Measurements from ENCODE around the gene EMSY.
"Not testable (repeated sequence)": the region's sequence is repeated elsewhere in the genome, so short reads cannot be mapped to it uniquely, and the experiment has no call there.

EMSY gene

DNA sequence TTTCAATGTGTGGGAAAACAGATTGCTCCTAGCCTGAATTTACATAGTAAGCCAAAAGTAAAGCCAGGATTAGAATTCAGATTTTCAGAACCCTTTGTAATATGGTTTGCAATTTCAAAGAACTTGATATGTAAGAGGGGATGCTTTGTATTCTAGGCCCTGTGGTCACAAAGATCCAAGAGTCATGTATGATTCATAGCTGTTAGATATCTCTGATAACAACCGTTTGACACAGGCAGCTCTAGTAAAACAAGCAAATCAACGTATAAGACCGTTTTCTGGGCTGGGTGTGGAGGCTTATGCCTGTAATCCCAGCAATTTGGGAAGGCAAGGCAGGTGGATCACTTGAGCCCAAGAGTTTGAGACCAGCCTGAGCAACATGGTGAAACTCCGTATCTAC lies 79.6 kb downstream of the EMSY start:
- no peak for DNase-seq (ENCODE audit: low spot score)

DNA sequence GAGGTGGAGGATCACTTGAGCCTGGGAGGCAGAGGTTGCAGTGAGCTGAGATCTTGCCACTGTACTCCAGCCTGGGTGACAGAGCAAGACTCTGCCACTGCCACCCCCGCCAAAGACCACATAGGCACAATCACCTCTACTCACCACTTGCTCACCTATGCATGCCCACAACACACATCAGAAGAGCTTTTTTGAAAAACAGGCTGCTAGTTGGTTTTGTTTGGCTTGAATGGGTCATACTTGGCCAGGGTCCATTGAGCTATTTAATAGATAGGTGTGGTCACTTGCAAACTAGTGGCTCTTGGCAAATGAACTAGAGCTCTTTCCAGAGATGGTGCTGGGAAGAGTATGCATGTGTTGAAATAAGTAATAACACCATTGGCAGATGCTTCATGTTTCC lies 80.1 kb downstream of the EMSY start:
- no peak for DNase-seq (ENCODE audit: low spot score)

DNA sequence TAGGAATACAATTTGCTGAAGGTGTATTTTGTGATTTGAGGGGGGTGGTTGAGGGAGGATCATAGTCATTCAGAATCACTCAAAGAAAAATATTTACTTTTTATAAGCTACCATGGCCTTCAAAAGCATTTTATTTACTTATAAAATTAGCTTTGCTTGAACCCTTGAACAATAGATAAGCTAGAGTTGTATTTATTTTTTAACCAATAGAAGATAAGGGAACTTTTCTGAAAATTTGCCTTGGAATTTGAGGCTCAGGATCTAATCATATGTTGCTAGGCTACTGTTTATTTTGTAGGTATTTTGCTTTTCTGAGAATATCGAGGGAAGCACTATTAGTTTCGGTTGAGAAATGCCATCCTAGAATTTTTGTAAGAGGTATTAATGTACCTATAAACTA lies 82.1 kb downstream of the EMSY start:
- no peak for DNase-seq (ENCODE audit: low spot score)

DNA sequence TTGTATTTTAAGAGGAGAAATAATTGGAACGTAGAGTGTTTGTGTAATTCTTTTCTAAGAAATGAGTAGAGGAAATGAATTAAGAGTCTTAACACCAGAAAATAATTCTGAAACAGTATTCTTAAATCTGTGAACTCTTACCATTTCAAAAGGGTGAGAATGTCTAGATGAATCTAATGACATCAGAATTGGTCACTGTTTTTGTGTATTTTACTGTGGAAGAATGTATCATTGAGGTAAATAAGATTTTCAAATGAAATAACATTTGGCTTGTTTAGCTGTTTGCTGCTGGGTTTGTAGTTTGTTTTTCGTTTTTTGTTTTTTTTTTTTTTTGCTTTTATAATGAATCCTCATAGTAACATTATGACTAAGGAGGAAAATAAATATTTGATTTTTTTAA lies 97.6 kb downstream of the EMSY start:
- DNase-seq (ENCODE audit: low spot score): no peak

DNA sequence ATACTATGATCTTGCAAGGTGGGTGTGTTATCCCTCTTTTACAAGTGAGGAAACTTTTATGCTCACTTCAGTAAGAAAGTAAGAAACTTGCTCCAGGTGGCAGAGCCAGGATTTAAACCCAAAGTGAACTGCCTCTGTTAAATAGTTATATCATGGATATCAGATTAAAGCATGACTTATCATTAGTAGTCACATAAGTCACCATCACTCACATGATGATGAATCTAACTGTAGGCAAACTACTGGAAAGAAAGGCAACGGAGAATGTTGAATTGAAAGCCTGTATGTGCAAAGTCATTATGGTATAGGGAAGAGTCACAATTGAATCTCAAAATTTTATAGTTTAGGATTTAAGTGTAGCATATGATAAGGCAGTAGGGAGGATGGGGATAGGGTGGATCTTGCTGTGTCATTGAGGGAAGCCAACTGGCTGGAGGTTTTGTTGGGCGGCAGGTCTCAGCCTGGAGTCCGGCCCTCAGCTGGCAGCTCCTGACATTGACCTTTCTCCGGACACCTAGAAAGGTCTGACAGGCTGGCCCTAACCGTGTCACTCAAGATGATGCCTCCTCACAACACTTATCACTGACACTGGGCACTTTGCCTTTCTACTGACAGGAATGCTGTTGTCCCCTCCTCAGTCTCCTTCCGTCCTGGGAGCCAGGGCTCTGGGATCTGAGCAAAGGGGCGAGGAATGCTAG lies 98.3 kb downstream of the EMSY start:
- DNase-seq (ENCODE audit: low spot score): no peak

DNA sequence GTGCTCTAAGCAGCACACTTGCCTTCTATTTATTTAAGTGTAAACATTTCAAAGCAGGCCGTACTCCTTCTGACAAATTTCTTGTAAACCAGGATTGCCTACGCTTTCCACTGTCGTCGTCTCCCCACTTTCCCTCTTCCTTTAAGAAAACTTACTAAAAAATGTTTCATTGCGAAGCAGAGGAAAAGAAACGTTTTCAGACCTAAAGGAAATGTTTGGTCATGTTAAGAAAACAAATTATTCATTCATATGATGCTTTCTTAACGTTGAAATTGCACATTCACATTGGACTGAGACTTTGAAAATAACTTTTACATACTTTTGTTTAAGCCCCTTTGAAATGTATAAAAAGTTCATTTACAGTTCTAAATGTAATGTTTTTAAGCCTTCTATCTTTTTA lies 106.0 kb downstream of the EMSY start:
- DNase-seq (ENCODE audit: low spot score): no peak

DNA sequence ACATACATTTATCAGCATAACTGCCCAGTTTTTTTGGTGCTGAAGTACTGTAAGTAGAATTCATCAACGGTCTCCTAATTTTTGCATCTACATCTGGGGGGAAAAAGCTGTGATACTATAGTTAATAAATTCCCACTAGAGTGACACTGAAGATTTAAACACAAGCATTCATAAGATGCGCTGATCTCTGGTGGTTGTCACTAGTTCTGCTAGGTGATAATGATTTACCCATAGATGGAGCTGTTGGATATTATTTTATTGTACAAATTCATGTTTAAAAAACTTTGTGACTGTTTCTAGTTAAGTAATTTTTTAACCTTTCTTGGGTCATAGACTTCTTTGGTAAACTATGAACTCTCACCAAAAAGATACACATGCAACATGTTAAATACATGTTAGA lies 106.6 kb downstream of the EMSY start:
- DNase-seq (ENCODE audit: low spot score): no peak

DNA sequence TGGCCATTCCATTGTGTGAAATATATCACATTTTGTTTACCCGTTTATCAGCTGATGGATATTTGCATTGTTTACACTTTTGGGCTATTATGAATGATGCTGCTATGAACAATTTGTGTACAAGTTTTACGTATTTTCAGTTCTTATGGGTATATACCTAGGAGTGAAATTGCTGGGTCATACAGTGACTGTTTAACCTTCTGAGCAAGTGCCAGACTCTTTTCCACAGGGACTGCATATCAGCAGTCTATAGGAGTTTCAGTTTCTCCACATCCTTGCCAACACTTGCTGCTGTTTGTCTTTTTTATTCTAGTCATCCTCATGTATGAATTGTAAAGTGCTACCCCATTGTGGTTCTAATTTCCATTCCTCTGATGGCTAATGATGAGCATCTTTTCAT lies 108.2 kb downstream of the EMSY start:
- DNase-seq (ENCODE audit: low spot score): no peak

DNA sequence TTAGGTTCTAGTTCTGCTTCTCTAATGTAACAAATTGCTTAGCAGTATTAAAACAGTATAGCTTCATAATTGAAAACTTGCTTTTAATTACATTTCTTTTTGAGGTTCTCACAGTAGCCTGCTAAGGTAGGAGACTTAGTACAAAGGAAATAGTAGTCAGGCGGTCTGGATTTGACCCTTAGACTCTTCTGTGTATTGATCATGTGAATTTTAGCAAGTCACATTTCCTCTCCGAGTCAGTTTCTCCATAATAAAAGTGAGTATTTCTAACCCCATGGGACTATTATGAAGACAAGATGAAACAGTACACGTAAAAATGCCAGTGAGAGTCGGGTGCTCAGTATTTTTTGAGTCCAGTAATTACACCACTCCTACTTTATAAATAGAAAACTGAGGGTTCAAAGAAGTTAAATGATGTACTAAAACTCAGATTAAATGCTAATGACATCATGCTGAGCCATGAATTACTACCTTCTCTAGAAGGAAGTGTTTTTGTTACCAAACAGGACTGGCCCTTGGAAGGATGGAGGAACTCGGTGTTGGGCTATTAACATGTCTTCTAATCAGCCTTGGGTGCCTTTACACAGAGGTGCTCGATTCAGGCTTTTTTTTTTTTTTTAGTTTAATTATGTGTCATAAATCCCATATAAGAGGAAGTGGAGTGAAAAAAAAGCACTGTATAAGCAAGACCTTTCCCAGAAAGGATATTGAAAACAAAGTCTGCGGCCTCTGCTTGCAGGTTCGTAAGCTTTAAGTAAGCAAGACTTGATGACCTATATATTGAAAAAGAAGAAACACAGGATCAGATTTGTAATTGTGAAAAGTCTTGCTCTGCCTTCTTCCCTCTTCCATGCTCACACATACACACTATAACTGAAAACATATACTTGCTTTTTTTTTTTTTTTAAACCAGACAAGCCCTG lies 109.0 kb downstream of the EMSY start:
- no peak for DNase-seq (ENCODE audit: low spot score)

DNA sequence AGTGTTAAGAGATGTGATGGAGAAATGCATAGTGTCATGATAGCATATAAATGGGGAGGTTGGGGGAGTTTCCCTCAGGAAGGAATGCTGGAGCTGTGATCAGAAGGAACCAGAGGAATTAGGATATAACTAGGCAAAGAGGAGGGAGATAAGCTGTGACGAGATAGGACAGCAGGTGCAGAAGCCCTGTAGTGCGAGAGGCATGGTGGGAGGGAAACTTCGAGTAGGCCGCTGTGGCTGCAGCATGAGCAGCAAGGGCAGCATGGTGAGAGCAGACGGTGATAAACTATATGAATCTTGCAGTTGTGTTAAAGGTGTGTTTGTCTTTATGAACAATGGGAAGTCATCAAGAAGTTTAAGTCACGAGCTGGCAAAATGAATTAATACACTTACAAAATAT lies 109.9 kb downstream of the EMSY start:
- no peak for DNase-seq (ENCODE audit: low spot score)

DNA sequence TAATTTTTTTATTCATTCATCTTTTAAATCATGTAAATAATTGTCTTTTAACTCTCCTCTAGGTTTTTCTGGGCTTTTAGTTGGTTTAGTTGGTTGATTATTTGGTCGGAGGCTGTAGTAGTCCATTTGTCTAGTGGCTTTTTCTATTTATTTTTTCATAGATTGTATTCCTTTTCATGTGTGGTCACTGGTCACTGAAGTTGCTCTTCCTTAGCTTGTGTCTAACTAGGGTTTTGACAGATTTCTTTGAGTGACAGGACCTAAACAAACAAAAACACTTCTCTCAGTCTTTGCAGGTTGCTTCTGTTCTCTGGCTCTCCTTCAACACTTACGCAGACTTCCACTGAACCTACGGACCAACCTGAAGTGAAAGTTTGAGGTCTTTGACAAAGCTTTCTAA lies 112.6 kb downstream of the EMSY start:
- DNase-seq (ENCODE audit: low spot score): no peak

DNA sequence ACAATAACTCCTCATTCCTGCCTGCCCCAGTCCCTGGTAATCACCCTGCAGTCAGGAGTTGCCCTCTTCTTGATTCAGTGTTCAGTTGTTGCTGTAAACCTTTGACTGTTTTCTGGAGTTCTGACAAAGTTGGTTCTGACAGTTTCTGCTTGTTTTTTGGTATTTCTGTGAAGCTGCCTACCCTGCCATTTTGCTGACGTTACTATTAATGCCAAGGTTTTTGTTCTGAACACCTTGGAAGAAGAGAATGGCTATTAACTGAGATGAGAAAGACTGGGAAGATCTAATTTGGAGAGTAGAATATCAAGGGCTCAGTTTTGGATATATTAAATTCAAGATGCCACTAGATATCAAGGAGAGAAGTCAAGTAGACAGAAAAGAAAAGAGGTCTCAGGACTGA lies 113.7 kb downstream of the EMSY start:
- no peak for DNase-seq (ENCODE audit: low spot score)

DNA sequence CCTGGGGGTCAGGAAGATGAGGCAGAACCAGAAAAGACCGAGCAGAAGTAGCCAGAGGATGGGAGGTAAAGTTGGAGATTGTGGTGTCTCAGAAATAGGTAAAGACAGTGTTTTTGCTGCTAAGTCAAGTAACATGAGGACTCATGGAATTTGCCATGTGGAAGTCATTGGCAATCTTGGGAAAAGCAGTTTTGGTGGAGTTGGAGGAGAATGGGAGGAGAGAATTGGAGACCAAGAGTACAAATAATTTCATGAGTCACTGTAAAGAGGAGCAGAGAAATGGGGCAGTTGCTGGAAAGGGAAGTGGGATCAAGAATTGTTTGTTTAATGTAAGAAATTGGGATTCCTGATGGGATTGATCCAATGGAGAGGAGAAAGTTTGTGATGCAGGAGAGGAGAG lies 114.1 kb downstream of the EMSY start:
- no peak for DNase-seq (ENCODE audit: low spot score)

DNA sequence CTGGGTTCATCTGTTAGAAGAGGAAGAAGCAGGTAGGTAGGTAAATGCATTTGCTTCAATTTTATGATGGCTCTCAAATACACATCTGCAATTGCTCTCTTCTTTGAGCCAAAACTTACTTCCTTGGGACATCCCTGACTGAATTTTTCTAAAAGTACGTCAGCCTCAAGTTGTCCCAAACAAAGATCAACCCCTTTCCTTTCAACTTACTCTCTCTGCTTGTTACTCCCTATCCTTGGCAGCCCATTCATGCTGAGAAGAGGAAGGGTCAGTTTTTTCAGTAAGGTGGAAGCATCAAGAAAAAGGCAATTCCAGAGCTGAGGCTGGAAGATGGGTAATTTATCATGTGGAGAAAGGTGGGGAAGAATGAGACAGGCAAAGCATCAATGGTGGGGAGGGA lies 114.5 kb downstream of the EMSY start:
- DNase-seq (ENCODE audit: low spot score): no peak

DNA sequence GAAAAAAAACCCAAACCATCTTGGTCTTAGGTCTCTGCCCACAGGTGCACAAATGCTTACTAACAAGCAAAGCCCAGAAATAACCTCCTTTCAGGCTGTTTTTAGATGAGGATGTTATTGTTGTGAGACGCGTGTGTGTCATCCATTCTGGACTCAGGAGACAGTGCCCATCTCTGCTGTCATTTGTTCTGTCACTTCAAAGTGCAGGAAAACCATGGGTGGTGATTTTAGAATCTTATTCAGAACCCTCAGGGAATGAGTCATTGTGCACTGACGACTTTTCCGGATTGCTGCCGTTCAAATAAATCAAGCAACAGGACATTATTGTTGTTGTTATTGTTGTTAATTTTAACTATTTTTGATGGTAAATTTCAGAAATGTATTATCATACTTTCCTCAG lies 115.4 kb downstream of the EMSY start:
- no peak for DNase-seq (ENCODE audit: low spot score)

DNA sequence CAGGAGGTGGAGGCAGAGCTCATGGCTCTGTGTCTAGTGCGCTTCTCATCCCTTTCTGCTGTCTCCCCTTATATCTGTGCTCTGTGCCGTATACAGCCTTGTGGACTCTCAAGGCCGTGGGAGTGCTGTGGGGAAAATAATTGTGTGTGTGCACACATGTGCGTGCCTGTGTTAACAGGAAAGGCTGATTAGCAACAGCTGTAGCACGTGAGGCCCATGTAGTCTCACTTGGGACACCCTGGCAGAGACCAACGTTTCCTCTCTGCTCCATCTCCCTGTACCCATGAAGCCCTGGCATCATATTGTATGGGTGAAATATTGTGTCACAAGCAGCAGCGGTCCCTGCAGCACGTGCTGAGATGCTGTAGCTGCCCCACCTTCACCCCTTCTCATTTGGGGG lies 116.4 kb downstream of the EMSY start:
- DNase-seq (ENCODE audit: low spot score): no peak

DNA sequence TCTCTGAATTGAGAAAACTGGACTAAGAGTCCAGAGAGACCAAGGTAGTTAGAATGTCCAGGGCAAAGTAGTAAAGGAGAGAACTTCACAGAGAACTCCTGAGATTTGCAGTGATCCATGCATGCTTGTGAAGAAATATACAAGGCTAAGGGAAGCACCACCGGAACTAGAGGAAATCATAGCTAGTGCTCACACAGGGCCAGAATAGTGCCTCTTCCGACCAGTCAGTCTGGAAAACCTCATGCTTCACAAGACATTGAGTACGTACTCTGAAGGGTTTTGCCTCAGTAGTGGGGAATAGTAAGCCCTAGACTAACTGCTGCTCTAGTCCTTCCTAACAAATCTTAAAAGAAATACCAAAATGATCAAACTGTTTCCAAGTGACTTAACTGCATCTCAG lies 117.7 kb downstream of the EMSY start:
- DNase-seq (ENCODE audit: low spot score): no peak

DNA sequence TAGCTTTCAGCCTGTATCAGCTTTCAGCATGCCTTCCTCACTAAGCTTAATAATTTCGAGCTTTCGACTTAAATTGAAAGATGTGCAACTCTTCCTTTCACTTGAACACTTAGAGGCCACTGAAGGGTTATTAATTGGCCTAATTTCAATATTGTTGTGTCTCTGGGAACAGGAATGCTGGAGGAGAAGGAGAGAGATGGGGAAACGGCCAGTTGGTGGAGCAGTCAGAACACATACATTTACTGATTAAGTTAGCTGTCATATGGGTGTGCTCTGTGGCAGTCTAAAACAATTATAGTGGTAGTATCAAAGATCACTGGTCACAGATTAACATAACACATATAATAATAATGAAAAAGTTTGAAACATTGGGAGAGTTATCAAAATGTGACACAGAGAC lies 119.5 kb downstream of the EMSY start:
- DNase-seq (ENCODE audit: low spot score): no peak

DNA sequence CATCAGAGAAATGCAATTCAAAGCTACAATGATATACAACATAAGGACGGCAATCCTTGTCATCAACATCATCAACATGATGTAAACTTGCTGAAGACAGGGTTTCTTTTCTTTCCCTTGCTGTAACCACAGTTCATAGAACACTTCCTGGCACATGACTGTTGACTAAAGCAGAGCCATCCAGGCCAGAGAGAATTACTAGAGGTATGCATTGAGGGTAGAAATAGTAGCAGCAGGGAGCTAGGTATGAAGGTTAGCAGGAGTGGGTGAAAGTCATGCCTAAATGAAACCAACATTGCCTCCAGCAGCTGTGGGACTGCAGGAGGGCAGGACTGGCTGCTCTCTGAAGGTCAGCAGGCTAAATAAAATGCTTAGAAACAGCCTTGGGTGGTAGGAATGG lies 122.0 kb downstream of the EMSY start:
- DNase-seq (ENCODE audit: low spot score): peak; percentile 8

DNA sequence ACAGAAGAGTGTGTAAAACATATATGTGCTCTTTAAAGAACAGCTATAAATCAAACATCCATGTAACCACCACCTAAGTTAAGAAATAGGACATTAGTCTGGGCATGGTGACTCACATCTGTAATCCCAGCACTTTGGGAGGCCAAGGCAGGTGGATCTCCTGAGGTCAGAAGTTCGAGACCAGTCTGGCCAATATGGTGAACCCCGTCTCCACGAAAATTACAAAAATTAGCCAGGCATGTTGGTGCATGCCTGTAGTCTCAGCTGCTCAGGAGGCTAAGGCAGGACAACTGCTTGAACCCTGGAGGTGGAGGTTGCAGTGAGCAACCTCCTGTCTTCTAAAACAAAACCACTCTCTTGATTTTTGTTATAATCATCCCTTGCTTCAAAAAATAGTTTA lies 122.4 kb downstream of the EMSY start:
- no peak for DNase-seq (ENCODE audit: low spot score)

DNA sequence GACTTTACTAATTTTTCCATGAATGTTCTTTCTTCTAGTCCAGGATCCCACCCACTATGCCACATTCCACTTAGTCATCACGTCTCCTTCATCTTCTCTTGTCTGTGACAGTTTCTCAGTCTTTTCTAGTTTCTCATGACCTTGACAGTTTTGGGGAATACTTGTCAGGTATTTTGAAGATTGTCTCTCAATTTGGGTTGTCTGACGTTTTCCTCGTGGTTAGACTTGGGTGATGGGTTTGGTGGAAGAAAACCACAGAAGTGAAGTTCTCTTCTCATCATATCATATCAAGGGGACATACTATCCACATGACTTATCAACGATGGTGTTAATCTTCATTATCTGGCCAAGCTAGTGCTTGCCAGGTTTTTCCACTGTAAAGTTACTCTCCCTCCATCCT lies 123.3 kb downstream of the EMSY start:
- no peak for DNase-seq (ENCODE audit: low spot score)

DNA sequence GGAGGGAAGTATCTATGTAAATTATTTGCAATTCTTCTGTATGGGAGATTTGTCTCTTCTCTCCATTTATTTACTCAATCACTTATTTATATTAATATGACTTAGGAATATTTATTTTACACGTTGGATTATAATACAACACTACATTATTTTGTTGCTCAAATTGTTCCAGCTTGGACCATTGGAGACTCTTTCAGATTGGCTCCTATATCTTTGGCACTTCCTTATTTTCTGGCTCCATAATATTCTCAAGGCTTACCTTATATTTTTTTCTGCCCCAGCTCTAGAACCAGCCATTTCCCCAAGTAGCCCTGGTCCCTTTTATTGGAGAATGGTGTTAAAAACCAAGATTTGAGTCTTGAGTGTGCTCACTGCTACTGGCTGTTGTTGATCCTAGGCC lies 123.8 kb downstream of the EMSY start:
- DNase-seq (ENCODE audit: low spot score): no peak

DNA sequence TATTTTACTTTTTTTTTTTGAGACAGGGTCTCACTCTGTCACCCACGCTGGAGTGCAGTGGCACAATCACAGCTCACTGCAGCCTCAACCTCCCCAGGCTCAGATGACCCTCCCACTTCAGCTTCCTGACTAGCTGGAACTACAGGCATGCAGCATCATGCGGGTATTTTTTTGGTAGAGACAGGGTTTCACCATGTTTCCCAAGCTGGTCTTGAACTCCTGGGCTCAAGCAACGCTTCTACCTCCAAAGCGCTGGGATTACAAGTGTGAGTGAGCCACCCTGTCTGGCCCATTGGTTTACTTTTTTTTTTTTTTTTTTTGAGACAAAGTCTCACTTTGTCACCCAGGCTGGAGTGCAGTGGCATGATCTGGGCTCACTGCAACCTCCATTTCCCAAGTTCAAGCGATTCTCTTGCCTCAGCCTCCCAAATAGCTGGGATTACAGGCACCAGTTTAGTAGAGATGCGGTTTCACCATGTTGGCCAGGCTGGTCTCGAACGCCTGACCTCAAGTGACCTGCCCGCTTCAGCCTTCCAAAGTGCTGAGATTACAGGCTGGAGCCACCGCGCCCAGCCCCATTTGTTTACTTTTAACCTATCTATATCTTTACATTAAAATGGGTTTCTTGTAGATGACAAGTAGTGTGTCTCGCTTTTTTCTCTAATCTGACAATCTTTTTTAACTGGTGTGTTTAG lies 127.5 kb downstream of the EMSY start:
- DNase-seq (ENCODE audit: low spot score): not testable (repeated sequence)
